WERI-Rb-1 (cell line): Measurements from ENCODE around the gene IGF1R.
A peak's percentile ranks its signal among the peaks of the same experiment; 100 is the strongest.

Experiments used
- DNase-seq: peaks from one replicate; pipeline ENCODE4 v3.0.0-alpha.2; 2020
- H3K27ac ChIP-seq: fragments of 250-450 bp; sonication (Bioruptor Pico); 2 replicates; pipeline ENCODE4 v1.5.1; 2020; ENCODE audit warnings: mild to moderate bottlenecking, moderate library complexity
- H3K27me3 ChIP-seq: fragments of 250-450 bp; sonication (Bioruptor Pico); 2 replicates; pipeline ENCODE4 v1.5.1; 2021; ENCODE audit warnings: mild to moderate bottlenecking, low read depth, moderate library complexity; ENCODE audit not compliant: insufficient read depth, severe bottlenecking
- H3K36me3 ChIP-seq: fragments of 250-450 bp; sonication (Bioruptor Pico); 2 replicates; pipeline ENCODE4 v1.5.1; 2020; ENCODE audit warnings: mild to moderate bottlenecking, moderate library complexity
- H3K4me3 ChIP-seq: 2 replicates; pipeline ENCODE4 v1.5.1; 2011; ENCODE audit warnings: low read depth, mild to moderate bottlenecking, control low read depth, low read length
- H3K9me3 ChIP-seq: fragments of 250-450 bp; sonication (Bioruptor Pico); 2 replicates; pipeline ENCODE4 v1.5.1; 2021; ENCODE audit warnings: mild to moderate bottlenecking, moderate library complexity; ENCODE audit not compliant: severe bottlenecking
- CTCF ChIP-seq: IDR thresholded peaks from 2 replicates; pipeline ENCODE4 v1.5.1; 2011; ENCODE audit warnings: low read depth, mild to moderate bottlenecking, control low read depth, inconsistent platforms, low read length

IGF1R gene

GRCh38 chr15:98946301-98947255 is 298.2 kb downstream of the IGF1R start:
- DNase-seq, result peak; percentile 28
- Histone ChIP-seq H3K4me3 (no peak overlapping the region), H3K36me3 (peaks cover 41% of the 10 kb centered on the region), H3K27me3 (no peaks in the 10 kb centered on the region), H3K27ac (no peak overlapping the region), H3K9me3 (no peaks in the 10 kb centered on the region)
- TF ChIP-seq CTCF, result no peak

- TF ChIP-seq CTCF, result 0 out of 2 replicates have a peak, but pooled peaks have one; percentile 2
- peaks cover 33% of the 10 kb centered on the region for H3K36me3 ChIP-seq
- no peak overlapping the region for H3K27ac ChIP-seq
- peak; percentile 19 for DNase-seq
- H3K4me3 ChIP-seq, result no peak overlapping the region
- H3K9me3 ChIP-seq, result no peaks in the 10 kb centered on the region
- no peaks in the 10 kb centered on the region for H3K27me3 ChIP-seq
Measured at GRCh38 chr15:98948456-98948855, 300.1 kb downstream of the IGF1R start.

GRCh38 chr15:98948941-98949340 is 300.6 kb downstream of the IGF1R start:
- Histone ChIP-seq H3K36me3 (peaks cover 33% of the 10 kb centered on the region), H3K9me3 (no peaks in the 10 kb centered on the region), H3K4me3 (no peak overlapping the region), H3K27me3 (no peaks in the 10 kb centered on the region), H3K27ac (no peak overlapping the region)
- DNase-seq, result no peak
- no peak for TF ChIP-seq CTCF

GRCh38 chr15:98949624-98950023 is 301.3 kb downstream of the IGF1R start:
- peaks cover 33% of the 10 kb centered on the region for H3K36me3 ChIP-seq
- no peak for TF ChIP-seq CTCF
- H3K9me3 ChIP-seq, result no peaks in the 10 kb centered on the region
- H3K27me3 ChIP-seq, result no peaks in the 10 kb centered on the region
- DNase-seq, result no peak
- H3K27ac ChIP-seq, result no peak overlapping the region
- H3K4me3 ChIP-seq, result no peak overlapping the region

- no peak overlapping the region for H3K27ac ChIP-seq
- H3K27me3 ChIP-seq, result no peaks in the 10 kb centered on the region
- no peak for DNase-seq
- H3K4me3 ChIP-seq, result no peak overlapping the region
- H3K36me3 ChIP-seq, result peaks cover 31% of the 10 kb centered on the region
- H3K9me3 ChIP-seq, result no peaks in the 10 kb centered on the region
- TF ChIP-seq CTCF, result no peak
Measured at GRCh38 chr15:98950248-98950647, 301.9 kb downstream of the IGF1R start.
